ENCODE measurements around the gene NFE2L2. TPM values are rescaled to one million over a fixed set of nuclear protein-coding genes. Genes with fewer than 3 reads are reported as not detected.

Gene NFE2L2
- total RNA-seq, 1 experiment from 2014 or later, result 104 TPM

GRCh38 chr2:177237932-177238331 is 26.6 kb downstream of the NFE2L2 start:
- no peak for TF ChIP-seq POLR2AphosphoS5 (IDR thresholded peaks at IDR 0.05; ENCODE audit: low read depth, low read length)
- TF ChIP-seq REST (IDR thresholded peaks at IDR 0.05; ENCODE audit: insufficient read depth in 1 of 2, low read depth in 2 of 2, low read length in 1 of 2), result no peak
- no peak for TF ChIP-seq CTCF (IDR thresholded peaks at IDR 0.05)
- TF ChIP-seq TCF7L2 (IDR thresholded peaks at IDR 0.05; ENCODE audit: low read depth, low read length), result no peak
- no peak for TF ChIP-seq SIN3A (IDR thresholded peaks at IDR 0.05; ENCODE audit: borderline replicate concordance, insufficient read depth, low read depth, low read length)
- no peak overlapping the region for H3K4me3 ChIP-seq (ENCODE audit: low read depth in 2 of 2, low read length in 2 of 2)
- H3K27me3 ChIP-seq (ENCODE audit: control insufficient read depth, insufficient read depth, low read length), result no peaks in the 10 kb centered on the region
- no peak for DNase-seq (ENCODE audit: low read depth, low spot score)
- H3K4me1 ChIP-seq (ENCODE audit: control insufficient read depth, insufficient read depth, low read length), result peaks cover 77% of the 10 kb centered on the region
- ChIA-PET CTCF (no interaction called here), POLR2A (interaction anchor here (2.2 kb wide), 1 partner anchor 26 kb away, joined by 12 read pairs; the partner anchor contains the start of gene NFE2L2)
- H3K27ac ChIP-seq (ENCODE audit: low read length), result peak overlapping the region; percentile 94
- intact Hi-C loops (cut with micrococcal nuclease; ENCODE audit: unreplicated experiment) (no loop called here), in situ Hi-C loops (cut with HindIII; ENCODE audit: low pct_unique_long_range_greater_than_20kb, low sequenced_read_pairs) (no loop called here)
- H3K9me3 ChIP-seq (ENCODE audit: control insufficient read depth, insufficient read depth, low read depth, low read length), result no peaks in the 10 kb centered on the region
- BruUV-seq (replicated peaks), result no TSS peak
- H3K36me3 ChIP-seq (ENCODE audit: control insufficient read depth, insufficient read depth, low read length), result peaks cover 13% of the 10 kb centered on the region
- ATAC-seq, result no peak

GRCh38 chr2:177235855-177236437 is 28.6 kb downstream of the NFE2L2 start:
- H3K9me3 ChIP-seq (ENCODE audit: control insufficient read depth, insufficient read depth, low read depth, low read length), result no peaks in the 10 kb centered on the region
- ATAC-seq (peak; percentile 11; the same call in 1 of the 2 replicates), DNase-seq (ENCODE audit: low read depth, low spot score) (no peak)
- no peak for TF ChIP-seq CTCF (IDR thresholded peaks at IDR 0.05)
- TF ChIP-seq TCF7L2 (IDR thresholded peaks at IDR 0.05; ENCODE audit: low read depth, low read length), result no peak
- no peak for TF ChIP-seq SIN3A (IDR thresholded peaks at IDR 0.05; ENCODE audit: borderline replicate concordance, insufficient read depth, low read depth, low read length)
- TF ChIP-seq POLR2AphosphoS5 (IDR thresholded peaks at IDR 0.05; ENCODE audit: low read depth, low read length), result no peak
- no peak for TF ChIP-seq REST (IDR thresholded peaks at IDR 0.05; ENCODE audit: insufficient read depth in 1 of 2, low read depth in 2 of 2, low read length in 1 of 2)
- BruUV-seq (replicated peaks), result no TSS peak
- ChIA-PET POLR2A (no interaction called here), CTCF (no interaction called here)
- H3K36me3 ChIP-seq (ENCODE audit: control insufficient read depth, insufficient read depth, low read length), result peaks cover 30% of the 10 kb centered on the region
- intact Hi-C loops (cut with micrococcal nuclease; ENCODE audit: unreplicated experiment) (no loop called here), in situ Hi-C loops (cut with HindIII; ENCODE audit: low pct_unique_long_range_greater_than_20kb, low sequenced_read_pairs) (no loop called here)
- H3K4me3 ChIP-seq (ENCODE audit: low read depth in 2 of 2, low read length in 2 of 2), result no peak overlapping the region
- peaks cover 62% of the 10 kb centered on the region for H3K4me1 ChIP-seq (ENCODE audit: control insufficient read depth, insufficient read depth, low read length)
- H3K27ac ChIP-seq (ENCODE audit: low read length), result no peak overlapping the region; the same call in 1 of the 2 replicates
- no peaks in the 10 kb centered on the region for H3K27me3 ChIP-seq (ENCODE audit: control insufficient read depth, insufficient read depth, low read length)

All from Panc1 (cell line).